Measurements from ENCODE around the gene ANKRD13B.

ANKRD13B gene

GRCh38 chr17:29592850-29593551 is at the start of gene ANKRD13B (continued):
- TF ChIP-seq ZNF18 (tag by site-specific recombination; IDR thresholded peaks at IDR 0.05) (no peak), ZNF449 (tag by site-specific recombination; IDR thresholded peaks at IDR 0.05) (no peak), ZNF423 (tag by site-specific recombination; IDR thresholded peaks at IDR 0.05) (no peak), ZNF221 (tag by site-specific recombination; IDR thresholded peaks at IDR 0.05; ENCODE audit: borderline replicate concordance) (no peak), ZNF132 (tag by site-specific recombination; IDR thresholded peaks at IDR 0.05; ENCODE audit: borderline replicate concordance) (no peak), ZBTB6 (tag by site-specific recombination; IDR thresholded peaks at IDR 0.05) (no peak), ZNF138 (tag by site-specific recombination; IDR thresholded peaks at IDR 0.05; ENCODE audit: borderline replicate concordance) (no peak), ZNF747 (tag by site-specific recombination; IDR thresholded peaks at IDR 0.05) (no peak), ZNF624 (tag by site-specific recombination; IDR thresholded peaks at IDR 0.05) (no peak), ZNF513 (tag by site-specific recombination; IDR thresholded peaks at IDR 0.05) (peak; percentile 88), ZNF211 (tag by site-specific recombination; IDR thresholded peaks at IDR 0.05; ENCODE audit: low read depth) (no peak), ZNF791 (tag by site-specific recombination; IDR thresholded peaks at IDR 0.05) (no peak), BCL6B (tag by site-specific recombination; IDR thresholded peaks at IDR 0.05) (no peak), ZNF660 (tag by site-specific recombination; IDR thresholded peaks at IDR 0.05) (no peak), ZNF202 (tag by site-specific recombination; IDR thresholded peaks at IDR 0.05; ENCODE audit: borderline replicate concordance) (no peak), ZNF639 (tag by site-specific recombination; IDR thresholded peaks at IDR 0.05) (no peak), ZNF394 (tag by site-specific recombination; IDR thresholded peaks at IDR 0.05; ENCODE audit: borderline replicate concordance) (no peak), SCRT1 (tag by site-specific recombination; IDR thresholded peaks at IDR 0.05; ENCODE audit: borderline replicate concordance) (no peak), ZNF704 (tag by site-specific recombination; IDR thresholded peaks at IDR 0.05) (no peak), ZNF148 (tag by site-specific recombination; IDR thresholded peaks at IDR 0.05; ENCODE audit: borderline replicate concordance) (0 out of 2 replicates have a peak, but pooled peaks have one; percentile 6), ZNF600 (tag by site-specific recombination; IDR thresholded peaks at IDR 0.05) (no peak), ZNF398 (tag by site-specific recombination; IDR thresholded peaks at IDR 0.05) (peak; percentile 32; the same call in 1 of the 2 replicates), SP2 (tag by site-specific recombination; IDR thresholded peaks at IDR 0.05) (peak; percentile 76), ZNF324 (tag by site-specific recombination; IDR thresholded peaks at IDR 0.05) (no peak)
